ENCODE measurements around the gene PKNOX2. TPM values are rescaled to one million over a fixed set of nuclear protein-coding genes. Genes with fewer than 3 reads are reported as not detected.

Gene PKNOX2
- total and polyA plus RNA-seq, 7 donors: 0.23 to 4.7 (median 1.4) TPM

DNA sequence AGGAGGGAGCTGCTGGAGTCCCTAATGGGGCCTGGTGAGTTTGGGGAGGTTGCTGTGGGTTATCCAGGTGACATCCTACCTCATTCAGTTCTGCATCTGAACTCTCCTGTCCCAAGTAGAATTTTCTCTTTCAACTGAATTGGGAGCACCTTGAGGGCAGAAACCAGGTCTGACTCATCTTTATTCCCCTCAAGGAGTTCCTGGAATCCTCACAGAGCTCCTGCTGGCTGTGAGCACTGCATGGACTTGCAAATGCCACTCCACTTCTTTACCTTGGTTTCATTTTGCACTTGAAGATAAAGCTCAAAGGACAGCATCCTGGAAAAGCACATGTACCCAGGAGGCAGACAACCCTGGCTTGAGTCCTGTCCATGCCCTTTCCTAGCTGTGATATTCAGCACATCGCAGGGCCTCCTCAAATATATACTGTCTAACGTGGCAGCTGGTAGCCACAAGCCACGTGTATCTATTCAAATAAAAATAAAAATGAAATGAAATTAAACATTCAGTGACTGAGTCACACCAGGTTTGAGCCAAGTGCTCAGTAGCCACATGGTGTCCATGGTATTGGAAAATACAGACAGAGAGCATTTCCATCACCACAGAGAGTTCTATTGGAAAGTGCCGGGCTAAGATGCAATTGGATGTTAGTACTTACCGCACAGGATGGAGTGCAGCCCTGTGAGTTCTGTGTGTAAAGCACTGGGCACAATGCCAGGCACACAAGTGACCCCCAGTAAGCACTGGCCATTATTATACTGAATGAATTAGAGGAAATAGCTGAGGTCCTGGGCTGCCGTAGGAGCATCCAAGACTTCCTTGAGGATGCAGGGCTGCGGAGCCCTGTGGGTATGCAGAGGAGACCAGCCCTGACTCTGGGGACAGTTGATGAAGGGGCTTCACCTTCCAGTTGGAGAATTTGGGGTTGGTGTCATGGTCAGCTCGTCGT is 149.0 kb downstream of the PKNOX2 start:
- intact Hi-C loops (cut with DNase I): no loop called here
- DNase-seq: no peak
- Histone ChIP-seq H3K27me3 (no peaks in the 10 kb centered on the region), H3K27ac (no peak overlapping the region), H3K36me3 (no peaks in the 10 kb centered on the region), H3K4me1 (peaks cover 0 to 28% (median 23%) of the 10 kb centered on the region in 4 donors), H3K4me3 (no peak overlapping the region), H3K9me3 (no peaks in the 10 kb centered on the region)
- TF ChIP-seq EP300 (IDR thresholded peaks at IDR 0.05) (no peak), POLR2AphosphoS5 (IDR thresholded peaks at IDR 0.05) (no peak), CTCF (IDR thresholded peaks at IDR 0.05) (no peak), POLR2A (IDR thresholded peaks at IDR 0.05) (no peak)
- 59 to 68% methylated on average over 9 of the region's 9 CpGs for WGBS, 2 donors

DNA sequence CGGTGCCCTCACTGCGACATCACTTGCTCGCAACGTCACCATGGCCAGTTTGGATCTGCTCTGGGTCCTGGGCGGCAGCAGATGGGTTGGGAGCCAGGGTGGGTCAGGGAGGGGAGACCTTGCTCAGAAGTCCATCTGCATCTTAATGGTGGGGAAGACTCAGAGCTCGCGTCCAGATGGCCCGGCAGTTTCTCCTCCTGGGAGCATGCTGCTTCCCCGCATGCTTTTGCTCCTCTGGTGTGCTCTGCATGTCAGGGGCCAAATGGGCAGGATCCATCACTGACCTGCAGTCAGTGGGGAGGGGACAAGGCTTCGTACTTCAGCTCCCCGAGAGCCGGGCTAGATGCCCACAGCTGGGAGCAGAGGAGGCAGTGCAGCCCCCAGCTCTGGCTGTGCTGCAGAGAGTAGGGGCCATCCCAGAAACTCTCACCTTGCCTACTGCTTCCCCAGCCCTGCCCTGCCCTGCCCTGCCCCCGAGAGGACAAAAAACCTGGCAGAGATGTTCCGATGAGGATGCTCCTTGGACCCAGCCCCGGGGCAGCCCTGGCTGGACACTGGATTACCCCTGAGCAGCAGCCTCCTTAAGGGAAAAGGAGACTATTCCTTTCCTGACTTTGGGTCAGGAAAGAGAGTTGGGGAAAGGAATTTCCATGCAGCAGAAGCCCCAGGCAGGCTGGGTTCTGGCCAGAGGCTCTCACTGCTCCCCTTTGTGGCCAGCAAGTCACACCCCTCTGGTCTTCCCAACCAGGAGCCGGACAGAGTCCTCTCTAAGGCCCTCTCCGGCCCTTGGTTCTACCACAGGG is 149.9 kb downstream of the PKNOX2 start:
- Histone ChIP-seq H3K36me3 (no peaks in the 10 kb centered on the region), H3K27ac (no peak overlapping the region), H3K27me3 (no peaks in the 10 kb centered on the region), H3K9me3 (no peaks in the 10 kb centered on the region), H3K4me1 (peaks cover 0 to 28% (median 23%) of the 10 kb centered on the region in 4 donors), H3K4me3 (no peak overlapping the region)
- TF ChIP-seq EP300 (IDR thresholded peaks at IDR 0.05): no peak
- TF ChIP-seq POLR2AphosphoS5 (IDR thresholded peaks at IDR 0.05): no peak
- TF ChIP-seq POLR2A (IDR thresholded peaks at IDR 0.05): no peak
- no peak for TF ChIP-seq CTCF (IDR thresholded peaks at IDR 0.05)
- DNase-seq: no peak
- intact Hi-C loops (cut with DNase I): no loop called here
- 69% methylated on average over 17 of the region's 17 CpGs for WGBS, 2 donors

DNA sequence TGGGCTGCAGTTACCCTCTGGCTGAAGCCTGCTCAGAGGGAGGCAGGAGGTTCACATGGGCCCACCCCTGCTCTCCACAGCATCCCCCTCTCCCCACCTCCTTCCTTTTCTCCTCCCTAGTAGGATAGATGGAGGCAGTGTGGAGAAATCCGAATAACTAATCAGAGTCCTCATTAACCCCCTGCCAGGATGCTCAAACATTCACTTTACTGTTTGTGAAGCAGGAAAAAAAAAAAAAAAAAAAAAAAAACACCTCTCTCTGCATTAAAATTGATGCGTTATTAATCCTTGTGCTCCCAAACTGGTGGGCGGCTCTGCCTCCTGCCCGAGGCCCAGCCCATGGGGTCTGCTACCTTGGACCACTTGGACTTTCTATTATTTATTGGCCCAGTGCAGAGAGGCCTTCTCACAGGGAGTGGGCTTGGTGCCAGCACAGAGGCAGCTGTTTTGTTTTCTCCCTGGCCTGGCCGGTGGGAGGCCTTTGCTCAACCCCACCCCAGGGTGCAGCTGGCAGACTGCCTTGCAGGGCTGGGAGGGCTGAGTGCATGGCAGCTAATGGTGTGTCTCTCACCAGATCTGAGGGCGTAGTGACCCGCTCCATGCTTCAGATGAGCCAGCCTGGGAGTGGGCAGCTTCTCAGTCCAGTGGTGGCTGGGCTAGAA is 150.7 kb downstream of the PKNOX2 start:
- no peaks in the 10 kb centered on the region for H3K9me3 ChIP-seq
- peaks cover 0 to 28% (median 23%) of the 10 kb centered on the region in 4 donors for H3K4me1 ChIP-seq
- 23 to 65% methylated on average over 7 of the region's 7 CpGs for WGBS, 2 donors
- intact Hi-C loops (cut with DNase I): no loop called here
- no peak overlapping the region for H3K4me3 ChIP-seq
- peak; percentile 78 for DNase-seq
- H3K36me3 ChIP-seq: no peaks in the 10 kb centered on the region
- peak overlapping the region in 2 of 4 donors; percentile 5 to 13 for H3K27ac ChIP-seq
- no peak for TF ChIP-seq POLR2AphosphoS5 (IDR thresholded peaks at IDR 0.05)
- TF ChIP-seq CTCF (IDR thresholded peaks at IDR 0.05): no peak
- no peak for TF ChIP-seq EP300 (IDR thresholded peaks at IDR 0.05)
- no peak for TF ChIP-seq POLR2A (IDR thresholded peaks at IDR 0.05)
- H3K27me3 ChIP-seq: no peaks in the 10 kb centered on the region

DNA sequence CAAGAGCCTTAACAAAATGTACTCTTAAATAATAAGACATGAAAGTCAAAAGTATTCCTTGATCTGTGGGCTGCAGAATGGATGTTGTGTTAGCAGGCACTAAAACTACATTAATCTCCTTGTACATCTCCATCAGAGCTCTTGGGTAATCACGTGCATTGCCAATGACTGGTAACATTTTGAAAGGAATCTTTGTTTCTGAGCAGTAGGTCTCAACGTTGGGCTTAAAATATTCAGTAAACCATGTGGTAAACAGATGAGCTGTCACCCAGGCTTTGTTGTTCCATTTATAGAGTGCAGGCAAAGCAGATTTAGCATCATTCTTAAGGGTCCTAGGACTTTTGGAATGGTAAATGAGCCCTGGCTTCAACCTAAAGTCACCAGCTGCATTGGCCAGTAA is 152.9 kb downstream of the PKNOX2 start:
- WGBS, 2 donors: 68 to 77% methylated on average over 2 of the region's 2 CpGs
- no peaks in the 10 kb centered on the region for H3K9me3 ChIP-seq
- no peak overlapping the region for H3K4me3 ChIP-seq

More for the DNA sequence above, 152.9 kb downstream of the PKNOX2 start:
- H3K4me1 ChIP-seq: peaks cover 0 to 28% (median 23%) of the 10 kb centered on the region in 4 donors
- intact Hi-C loops (cut with DNase I): no loop called here
- H3K27ac ChIP-seq: no peak overlapping the region
- no peaks in the 10 kb centered on the region for H3K36me3 ChIP-seq
- H3K27me3 ChIP-seq: no peaks in the 10 kb centered on the region
- TF ChIP-seq POLR2A (IDR thresholded peaks at IDR 0.05) (no peak), EP300 (IDR thresholded peaks at IDR 0.05) (no peak), POLR2AphosphoS5 (IDR thresholded peaks at IDR 0.05) (no peak), CTCF (IDR thresholded peaks at IDR 0.05) (no peak)
- DNase-seq: no peak

Data from sigmoid colon (tissue), 7 donors.